H1 (cell line): ENCODE measurements around the gene OPHN1. TPM values are rescaled to one million over a fixed set of nuclear protein-coding genes. Genes with fewer than 3 reads are reported as not detected.

Experiments
- CTCF ChIA-PET: fragments of 300-600 bp; sonication (Branson Sonifier 250); formaldehyde crosslinking; loops from one replicate; lab custom pipeline; 2021; ENCODE audit not compliant: partially characterized antibody; lab: Charles Lee
- POLR2A ChIA-PET: fragments of 300-600 bp; sonication (Branson Sonifier 250); formaldehyde crosslinking; loops from one replicate; lab custom pipeline; 2021; ENCODE audit warnings: inconsistent platforms; ENCODE audit not compliant: partially characterized antibody; lab: Charles Lee
- DNase-seq, 2 experiments: peaks; one replicate each; pipeline versions ENCODE4 v3.0.0 to v3.0.0-alpha.2; 2010 to 2022; ENCODE audit warnings: low spot score in 2 of 2, low read depth in 1 of 2, mixed read lengths in 1 of 2
- FAIRE-seq: peaks from 2 replicates; lab custom pipeline; 2011; peaks lifted over from hg19 to GRCh38; lab: Jason Lieb, UNC
- H2AFZ ChIP-seq: 2 replicates; pipeline ENCODE4 v1.8.1; 2012; ENCODE audit warnings: low read length, inconsistent platforms
- H2AK5ac ChIP-seq: 2 replicates; pipeline ENCODE4 v1.6.1; 2013; ENCODE audit warnings: low read depth, low read length
- H2BK120ac ChIP-seq: replicated peaks from 2 replicates; pipeline ENCODE3; 2013; ENCODE audit warnings: low read depth, low read length, inconsistent platforms
- H2BK12ac ChIP-seq: 2 replicates; pipeline ENCODE4 v1.6.1; 2013; ENCODE audit warnings: low read depth, low read length
- H2BK15ac ChIP-seq: 2 replicates; pipeline ENCODE4 v1.6.1; 2013; ENCODE audit warnings: low read length
- H2BK20ac ChIP-seq: 2 replicates; pipeline ENCODE4 v1.6.1; 2013; ENCODE audit warnings: low read length
- H2BK5ac ChIP-seq: 2 replicates; pipeline ENCODE4 v1.6.1; 2013; ENCODE audit warnings: low read depth, low read length
- H3K14ac ChIP-seq: 2 replicates; pipeline ENCODE4 v1.6.1; 2013; ENCODE audit warnings: inconsistent platforms; ENCODE audit not compliant: insufficient read length
- H3K18ac ChIP-seq: 2 replicates; pipeline ENCODE4 v1.6.1; 2013; ENCODE audit warnings: low read length; ENCODE audit errors: extremely low read depth
- H3K23ac ChIP-seq: 2 replicates; pipeline ENCODE4 v1.6.1; 2013; ENCODE audit warnings: inconsistent platforms; ENCODE audit not compliant: insufficient read length
- H3K23me2 ChIP-seq: 2 replicates; pipeline ENCODE4 v1.6.1; 2013; ENCODE audit warnings: low read depth, low read length
- H3K27ac ChIP-seq: 2 replicates; pipeline ENCODE4 v1.6.1; 2011; ENCODE audit warnings: low read depth, low read length, inconsistent platforms
- H3K27me3 ChIP-seq, 4 experiments: replicated peaks in 1 of 4; 1 replicate in 1 of 4; 2 replicates in 3 of 4; pipeline versions ENCODE4 v1.6.1 to v1.8.1; 2011 to 2013; ENCODE audit warnings: low read length in 3 of 4, mild to moderate bottlenecking in 3 of 4, inconsistent platforms in 2 of 4, mixed read lengths in 2 of 4, moderate library complexity in 1 of 4; ENCODE audit not compliant: control insufficient read depth in 3 of 4, insufficient read depth in 3 of 4; ENCODE audit errors: extremely low read depth in 1 of 4
- H3K36me3 ChIP-seq, 4 experiments: 2 replicates each; pipeline versions ENCODE4 v1.6.1 to v1.8.1; 2011 to 2013; ENCODE audit warnings: mild to moderate bottlenecking in 4 of 4, low read length in 3 of 4, moderate library complexity in 2 of 4, control low read depth in 1 of 4, inconsistent platforms in 1 of 4; ENCODE audit not compliant: insufficient read depth in 4 of 4, control insufficient read depth in 2 of 4
- H3K4ac ChIP-seq: replicated peaks from 2 replicates; pipeline ENCODE3; 2013; ENCODE audit warnings: low read length, low read depth, mixed read lengths, inconsistent platforms; ENCODE audit not compliant: insufficient read length
- H3K4me1 ChIP-seq, 4 experiments: replicated peaks in 1 of 4; 1 replicate in 1 of 4; 2 replicates in 3 of 4; pipeline versions ENCODE4 v1.6.1 to v1.8.1; 2011 to 2013; ENCODE audit warnings: low read length in 3 of 4, inconsistent platforms in 2 of 4, mixed read lengths in 1 of 4; ENCODE audit not compliant: insufficient read depth in 4 of 4, control insufficient read depth in 3 of 4
- H3K4me2 ChIP-seq, 2 experiments: 2 replicates each; pipeline versions ENCODE4 v1.6.1 to v1.8.1; 2011 to 2013; ENCODE audit warnings: low read depth in 2 of 2, low read length in 2 of 2, control low read depth in 1 of 2, inconsistent platforms in 1 of 2, mild to moderate bottlenecking in 1 of 2; ENCODE audit not compliant: insufficient read depth in 1 of 2
- H3K4me3 ChIP-seq, 4 experiments: fragments of 200-600, 300-600 bp in 1 of 4; sonication (generic), shearing (Covaris generic), sonication (Bioruptor Twin) in 1 of 4; 2 replicates each; pipeline versions ENCODE4 v1.5.1 to v1.8.1; 2011 to 2016; ENCODE audit warnings: low read length in 4 of 4, low read depth in 3 of 4, control low read depth in 2 of 4, inconsistent platforms in 2 of 4, mild to moderate bottlenecking in 2 of 4, mixed read lengths in 1 of 4, moderate library complexity in 1 of 4; ENCODE audit not compliant: insufficient read depth in 2 of 4; ENCODE audit errors: extremely low read depth in 1 of 4
- H3K56ac ChIP-seq: replicated peaks from 2 replicates; pipeline ENCODE3; 2013; ENCODE audit warnings: low read depth, mild to moderate bottlenecking, mixed read lengths, low read length, inconsistent platforms; ENCODE audit not compliant: insufficient read length
- H3K79me1 ChIP-seq: 2 replicates; pipeline ENCODE4 v1.6.1; 2013; ENCODE audit warnings: low read depth, low read length, control low read depth
- H3K79me2 ChIP-seq, 2 experiments: 2 replicates each; pipeline versions ENCODE4 v1.6.1 to v1.8.1; 2012 to 2013; ENCODE audit warnings: low read length in 2 of 2, mild to moderate bottlenecking in 2 of 2, inconsistent platforms in 1 of 2; ENCODE audit not compliant: insufficient read depth in 2 of 2, control insufficient read depth in 1 of 2
- H3K9ac ChIP-seq, 4 experiments: replicated peaks in 1 of 4; 1 replicate in 1 of 4; 2 replicates in 3 of 4; pipeline versions ENCODE4 v1.6.1 to v1.8.1; 2011 to 2013; ENCODE audit warnings: low read depth in 3 of 4, low read length in 3 of 4, control low read depth in 2 of 4, mild to moderate bottlenecking in 2 of 4, moderate library complexity in 2 of 4, inconsistent platforms in 1 of 4; ENCODE audit errors: extremely low read depth in 1 of 4
- H3K9me3 ChIP-seq, 2 experiments: 2 replicates each; pipeline versions ENCODE4 v1.6.1 to v1.8.1; 2012 to 2013; ENCODE audit warnings: mild to moderate bottlenecking in 2 of 2, moderate library complexity in 2 of 2, control low read depth in 1 of 2, inconsistent platforms in 1 of 2, low read depth in 1 of 2, low read length in 1 of 2, mixed read lengths in 1 of 2; ENCODE audit not compliant: insufficient read depth in 2 of 2
- H4K20me1 ChIP-seq, 2 experiments: replicated peaks in 1 of 2; 2 replicates each; pipeline versions ENCODE3 to v1.8.1; 2011 to 2013; ENCODE audit warnings: inconsistent platforms in 2 of 2, low read length in 2 of 2, mild to moderate bottlenecking in 1 of 2; ENCODE audit not compliant: insufficient read depth in 2 of 2, control insufficient read depth in 1 of 2
- H4K5ac ChIP-seq: 2 replicates; pipeline ENCODE4 v1.6.1; 2013; ENCODE audit warnings: low read length, low read depth, mixed read lengths, inconsistent platforms; ENCODE audit not compliant: insufficient read length
- H4K8ac ChIP-seq: 2 replicates; pipeline ENCODE4 v1.8.0; 2013; ENCODE audit warnings: mild to moderate bottlenecking, moderate library complexity, low read length, inconsistent platforms; ENCODE audit not compliant: insufficient read depth; ENCODE audit errors: extremely low read depth
- H4K91ac ChIP-seq: replicated peaks from 2 replicates; pipeline ENCODE3; 2013; ENCODE audit warnings: low read length, mixed read lengths, inconsistent platforms; ENCODE audit not compliant: insufficient read length
- BRCA1 ChIP-seq: IDR thresholded peaks from 2 replicates; pipeline ENCODE4 v1.6.1; 2012; ENCODE audit warnings: low read depth, low read length, improper control_type of control experiment
- CHD2 ChIP-seq: IDR thresholded peaks from 2 replicates; pipeline ENCODE4 v1.6.1; 2012; ENCODE audit warnings: low read length, improper control_type of control experiment
- CREB1 ChIP-seq: IDR thresholded peaks from 2 replicates; pipeline ENCODE4 v1.6.1; 2012; ENCODE audit warnings: inconsistent platforms
- FOSL1 ChIP-seq: IDR thresholded peaks from 2 replicates; pipeline ENCODE4 v1.6.1; 2011; ENCODE audit warnings: mild to moderate bottlenecking, low read depth, low read length, moderate library complexity; ENCODE audit not compliant: insufficient read depth
- JUN ChIP-seq: IDR thresholded peaks from 2 replicates; pipeline ENCODE4 v1.6.1; 2011; ENCODE audit warnings: low read depth, mild to moderate bottlenecking, improper control_type of control experiment, low read length
- KDM4A ChIP-seq: IDR thresholded peaks from one replicate; pipeline ENCODE4 v1.7.1; 2012; ENCODE audit warnings: low read depth, mild to moderate bottlenecking, moderate library complexity, low read length, inconsistent platforms; ENCODE audit not compliant: severe bottlenecking
- MAX ChIP-seq: IDR thresholded peaks from 2 replicates; pipeline ENCODE4 v1.6.1; 2012; ENCODE audit warnings: inconsistent platforms
- RFX5 ChIP-seq: IDR thresholded peaks from 2 replicates; pipeline ENCODE4 v1.6.1; 2011; ENCODE audit warnings: low read depth, low read length, improper control_type of control experiment, borderline replicate concordance
- RXRA ChIP-seq: IDR thresholded peaks from 2 replicates; pipeline ENCODE4 v1.6.1; 2011; ENCODE audit warnings: low read depth, mild to moderate bottlenecking, low read length, moderate library complexity; ENCODE audit not compliant: insufficient read depth
- SAP30 ChIP-seq: fragments of 300-600 bp; sonication (generic); IDR thresholded peaks from 2 replicates; pipeline ENCODE4 v1.7.1; 2012; ENCODE audit warnings: low read length, moderate library complexity, mild to moderate bottlenecking, inconsistent platforms; ENCODE audit not compliant: insufficient read depth, insufficient replicate concordance
- SIN3A ChIP-seq, 2 experiments: IDR thresholded peaks in 1 of 2; conservative IDR thresholded peaks in 1 of 2; 2 replicates each; pipeline ENCODE4 v1.6.1; 2011 to 2012; ENCODE audit warnings: low read length in 2 of 2, improper control_type of control experiment in 1 of 2, low read depth in 1 of 2, mild to moderate bottlenecking in 1 of 2
- TAF1 ChIP-seq: IDR thresholded peaks from 2 replicates; pipeline ENCODE4 v1.6.1; 2011; ENCODE audit warnings: mild to moderate bottlenecking, low read depth, low read length
- TAF7 ChIP-seq: optimal IDR thresholded peaks from 2 replicates; pipeline ENCODE3; 2011; ENCODE audit warnings: low read depth, mild to moderate bottlenecking, inconsistent platforms, low read length, moderate library complexity, borderline replicate concordance
- TBP ChIP-seq: IDR thresholded peaks from 2 replicates; pipeline ENCODE4 v1.6.1; 2011; ENCODE audit warnings: low read depth, low read length, improper control_type of control experiment
- ZNF274 ChIP-seq: IDR thresholded peaks from 2 replicates; pipeline ENCODE4 v1.7.0; 2012; ENCODE audit warnings: low read length, borderline replicate concordance; ENCODE audit errors: extremely low read depth
- WGBS, 2 experiments: shearing (Covaris generic) in 1 of 2; methylation state at CpG; one replicate each; pipeline versions ENCODE4 v1.1.6 to v1.1.7; 2013 to 2015; ENCODE audit warnings: low lambda C conversion rate in 2 of 2, mixed read lengths in 2 of 2, inconsistent platforms in 1 of 2, low coverage in 1 of 2, missing lambda C conversion rate in 1 of 2; ENCODE audit not compliant: insufficient replicate concordance in 2 of 2, insufficient coverage in 1 of 2, insufficient read length in 1 of 2; ENCODE audit errors: extremely low coverage in 1 of 2, missing lambda C conversion rate in 1 of 2; 5-methylcytosine and 5-hydroxymethylcytosine counted together
- polyA plus RNA-seq, 7 experiments: library from polyadenylated mRNA; depleted of rRNA in 3 of 7; stranded (reverse) in 5 of 7; unstranded in 2 of 7; fragments of >200 nt in 5 of 7; fragments of 200-250 nt in 2 of 7; gene quantifications; 1 replicate in 5 of 7; 2 replicates in 1 of 7; 4 replicates in 1 of 7; pipeline versions ENCODE4 v1.2.1 to v1.2.3, GENCODE V29; 2011 to 2013; ENCODE audit warnings: missing spikeins in 2 of 7, mixed read lengths in 2 of 7
- total RNA-seq: library from RNA; stranded (reverse); fragmentation: NEBNext Ultra II Directional; extraction: Animal tissue kit (Norgen Biotek cat#: 25700); gene quantifications from 2 replicates; pipeline ENCODE4 v1.2.1, GENCODE V29; 2021

Gene OPHN1
- total and polyA plus RNA-seq, 2 of the 8 experiments (the other 6 are each of a cell fraction or from before 2014, with no cell fraction given): 1.2 to 3.5 TPM

GRCh38 chrX:68256990-68257389 is 176.3 kb downstream of the OPHN1 start:
- DNase-seq (no peak), FAIRE-seq (no peak)
- H3K4me3 ChIP-seq: no peak overlapping the region
- H2BK120ac ChIP-seq: no peak overlapping the region
- H4K8ac ChIP-seq: no peak overlapping the region
- 100% methylated on average over 1 of the region's 2 CpGs; no CpG with 5 or more reads in 1 of the 2 experiments for WGBS, 2 experiments
- no peak overlapping the region for H2BK12ac ChIP-seq
- H2AK5ac ChIP-seq: no peak overlapping the region
- H3K27ac ChIP-seq: no peak overlapping the region
- H3K23ac ChIP-seq: no peak overlapping the region
- H4K91ac ChIP-seq: no peak overlapping the region
- no peaks in the 10 kb centered on the region for H3K79me1 ChIP-seq
- no peaks in the 10 kb centered on the region for H3K4me1 ChIP-seq
- H2BK20ac ChIP-seq: no peak overlapping the region
- no peak overlapping the region for H3K14ac ChIP-seq
- no peaks in the 10 kb centered on the region for H3K79me2 ChIP-seq
- no peak overlapping the region for H2BK5ac ChIP-seq
- no peak overlapping the region for H3K18ac ChIP-seq
- H3K27me3 ChIP-seq: no peaks in the 10 kb centered on the region
- H3K23me2 ChIP-seq: no peaks in the 10 kb centered on the region
- H3K4ac ChIP-seq: no peak overlapping the region
- H3K56ac ChIP-seq: no peak overlapping the region
- no peaks in the 10 kb centered on the region for H4K20me1 ChIP-seq
- H3K4me2 ChIP-seq: no peak overlapping the region
- no peak overlapping the region for H2AFZ ChIP-seq
- H2BK15ac ChIP-seq: no peak overlapping the region
- no peak overlapping the region for H4K5ac ChIP-seq
- no peaks in the 10 kb centered on the region for H3K9me3 ChIP-seq
- no peak overlapping the region for H3K9ac ChIP-seq
- ChIA-PET POLR2A (no interaction called here), CTCF (no interaction called here)
- no peaks in the 10 kb centered on the region for H3K36me3 ChIP-seq
- TF ChIP-seq RXRA (no peak), TBP (no peak), SIN3A (conservative IDR thresholded peaks at IDR 0.05 in 1 of 2, IDR thresholded peaks at IDR 0.05 in 1 of 2; ENCODE audit: low read depth in 1 of 2, low read length in 2 of 2) (no peak), KDM4A (no peak), TAF1 (no peak), CHD2 (no peak), MAX (no peak), FOSL1 (no peak), ZNF274 (no peak), TAF7 (no peak), JUN (no peak), SAP30 (no peak), CREB1 (no peak), RFX5 (no peak), BRCA1 (no peak)
